ENCODE data around the gene SNAI1. TPM values are rescaled to one million over a fixed set of nuclear protein-coding genes. Genes with fewer than 3 reads are reported as not detected.

SNAI1 gene
- total RNA-seq, 4 donors from 2014 or later, result 8.2 to 14.1 (median 9.9) TPM

GRCh38 chr20:49966861-49967260, 15.9 kb upstream of the SNAI1 start:
- Histone ChIP-seq H3K4me3 (replicated peaks in 1 of 3) (no peak overlapping the region), H3K9me3 (no peaks in the 10 kb centered on the region), H3K4me1 (no peaks in the 10 kb centered on the region), H3K27ac (no peak overlapping the region), H3K27me3 (no peaks in the 10 kb centered on the region), H3K36me3 (no peaks in the 10 kb centered on the region)
- TF ChIP-seq POLR2A (IDR thresholded peaks at IDR 0.05) (no peak), CTCF (IDR thresholded peaks at IDR 0.05) (no peak)
- intact Hi-C loops (cut with DNase I), result no loop called here
- 94 to 98% methylated on average over 2 of the region's 2 CpGs for WGBS, 2 donors
- no peak for DNase-seq

- H3K9me3 ChIP-seq, result no peaks in the 10 kb centered on the region
- no peaks in the 10 kb centered on the region for H3K4me1 ChIP-seq
- H3K4me3 ChIP-seq (replicated peaks in 1 of 3), result no peak overlapping the region
- no peaks in the 10 kb centered on the region for H3K36me3 ChIP-seq
- 47 to 55% methylated on average over 3 of the region's 3 CpGs for WGBS, 2 donors
- DNase-seq, result no peak
- no peak overlapping the region for H3K27ac ChIP-seq
- TF ChIP-seq POLR2A (IDR thresholded peaks at IDR 0.05) (no peak), CTCF (IDR thresholded peaks at IDR 0.05) (no peak)
- no peaks in the 10 kb centered on the region for H3K27me3 ChIP-seq
- intact Hi-C loops (cut with DNase I), result no loop called here
Measured at GRCh38 chr20:49969234-49969633, 13.5 kb upstream of the SNAI1 start.

- no peak overlapping the region for H3K27ac ChIP-seq
- TF ChIP-seq CTCF (IDR thresholded peaks at IDR 0.05), result no peak
- no peak for TF ChIP-seq POLR2A (IDR thresholded peaks at IDR 0.05)
- WGBS, 2 donors, result 55 to 66% methylated on average over 5 of the region's 5 CpGs
Measured at GRCh38 chr20:49969946-49970345, 12.8 kb upstream of the SNAI1 start.

GRCh38 chr20:49970498-49970897, 12.3 kb upstream of the SNAI1 start:
- Histone ChIP-seq H3K4me3 (replicated peaks in 1 of 3) (no peak overlapping the region), H3K27me3 (no peaks in the 10 kb centered on the region), H3K27ac (no peak overlapping the region), H3K36me3 (no peaks in the 10 kb centered on the region), H3K4me1 (no peaks in the 10 kb centered on the region), H3K9me3 (no peaks in the 10 kb centered on the region)
- 89 to 91% methylated on average over 8 of the region's 8 CpGs for WGBS, 2 donors
- DNase-seq, result no peak
- intact Hi-C loops (cut with DNase I), result loop anchor here (10.0 kb wide), 1 partner anchor 204 kb away; no protein-coding TSS in a partner anchor
- TF ChIP-seq POLR2A (IDR thresholded peaks at IDR 0.05) (no peak), CTCF (IDR thresholded peaks at IDR 0.05) (no peak)

More at GRCh38 chr20:49969946-49970345, 12.8 kb upstream of the SNAI1 start:
- H3K4me3 ChIP-seq (replicated peaks in 1 of 3), result no peak overlapping the region
- no peaks in the 10 kb centered on the region for H3K27me3 ChIP-seq
- H3K36me3 ChIP-seq, result no peaks in the 10 kb centered on the region
- intact Hi-C loops (cut with DNase I), result loop anchor here (10.0 kb wide), 1 partner anchor 205 kb away; no protein-coding TSS in a partner anchor
- no peaks in the 10 kb centered on the region for H3K9me3 ChIP-seq
- no peak for DNase-seq
- H3K4me1 ChIP-seq, result no peaks in the 10 kb centered on the region

GRCh38 chr20:49973981-49974380, 8.8 kb upstream of the SNAI1 start:
- Histone ChIP-seq H3K4me1 (no peaks in the 10 kb centered on the region), H3K27me3 (no peaks in the 10 kb centered on the region), H3K27ac (no peak overlapping the region), H3K36me3 (no peaks in the 10 kb centered on the region), H3K4me3 (replicated peaks in 1 of 3) (no peak overlapping the region), H3K9me3 (no peaks in the 10 kb centered on the region)
- intact Hi-C loops (cut with DNase I), result loop anchor here (10.0 kb wide), 1 partner anchor 201 kb away; no protein-coding TSS in a partner anchor
- DNase-seq, result no peak
- TF ChIP-seq POLR2A (IDR thresholded peaks at IDR 0.05) (no peak), CTCF (IDR thresholded peaks at IDR 0.05) (no peak)
- whole genome bisulfite sequencing, 2 donors, result 42 to 45% methylated on average over 4 of the region's 4 CpGs
